Activated T-cell treated with anti-CD3 and anti-CD28 coated beads for 48 hours (primary cell): ENCODE measurements around the gene NECAP2.

ENCODE experiments used
- DNase-seq: peaks from one replicate; pipeline ENCODE4 v3.0.0-alpha.2; 2020; ENCODE audit warnings: low read depth

The NECAP2 gene

GRCh38 chr1:16440470-16441281, at the start of gene NECAP2:
Gene NECAP2, plus strand, starts transcription at chr1:16440724. Its CDS starts 38 bp downstream, at chr1:16440762.
- peak; percentile 94 for DNase-seq

DNA sequence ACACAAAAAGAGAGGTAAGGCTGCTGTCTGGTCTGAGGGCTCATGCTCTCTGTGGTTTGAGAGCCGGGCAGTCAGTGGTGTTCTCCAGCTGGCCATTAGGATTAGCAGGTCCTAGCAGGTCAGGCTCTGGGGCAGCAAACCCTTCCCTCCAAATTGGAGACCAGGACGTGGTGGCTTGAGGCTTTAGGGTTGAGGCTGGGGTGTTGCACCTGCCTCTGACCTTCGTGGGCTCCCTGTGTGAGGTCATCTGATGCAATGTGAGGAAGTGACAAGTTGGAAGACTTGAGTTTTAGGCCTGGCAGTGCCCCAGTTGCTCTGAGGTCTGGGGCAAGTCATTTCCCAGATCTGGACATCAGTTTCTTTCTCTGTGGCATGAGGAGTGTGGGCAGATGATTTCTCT, 49.1 kb upstream of the NECAP2 start:
- DNase-seq: no peak

GRCh38 chr1:16392740-16393569, 47.6 kb upstream of the NECAP2 start:
- no peak for DNase-seq

DNA sequence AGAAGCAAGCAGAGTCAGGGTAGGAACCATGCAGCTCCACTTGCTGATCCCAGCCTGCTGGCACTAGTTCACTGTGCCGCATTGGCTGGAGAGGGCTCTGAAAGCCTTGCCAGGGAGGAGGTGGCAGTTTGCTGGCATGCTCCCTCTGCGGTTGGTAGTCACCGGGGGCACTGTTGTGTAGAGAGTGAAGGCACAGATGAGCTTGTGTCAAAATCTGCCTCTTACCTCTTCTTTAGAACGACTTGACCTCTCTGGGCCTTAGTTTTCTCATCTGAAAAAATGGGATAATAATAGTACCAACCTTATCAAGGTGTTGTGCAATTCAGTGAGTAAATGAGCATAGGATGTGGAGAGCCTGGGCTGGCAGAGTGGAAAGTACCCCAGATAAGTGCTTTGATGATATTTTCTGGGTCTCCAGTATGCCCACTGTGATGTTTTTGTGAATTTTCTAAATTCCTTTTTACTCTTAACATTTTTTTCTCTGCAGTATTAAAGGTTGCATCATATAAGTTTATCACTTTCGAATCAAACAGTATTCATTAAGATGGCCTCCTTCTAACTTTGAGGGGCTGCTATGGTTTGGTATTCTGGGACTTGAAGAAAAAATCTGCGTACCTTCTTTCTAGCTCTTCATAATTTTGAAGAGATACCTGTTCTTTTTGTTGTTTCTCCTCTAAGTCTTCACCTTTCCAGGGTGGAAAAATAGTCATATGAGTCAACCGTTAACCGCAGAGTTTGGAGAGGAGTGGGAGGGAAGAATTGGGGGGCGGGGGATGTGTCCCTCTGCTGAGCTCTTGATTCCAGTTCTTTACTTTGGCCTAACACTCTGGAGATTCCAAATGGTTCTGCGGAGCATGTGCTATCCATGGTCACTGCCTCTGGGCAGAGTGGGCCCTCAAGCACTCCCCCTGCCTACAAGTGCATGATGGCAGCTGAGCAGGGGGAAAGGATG, 46.7 kb upstream of the NECAP2 start:
- no peak for DNase-seq

DNA sequence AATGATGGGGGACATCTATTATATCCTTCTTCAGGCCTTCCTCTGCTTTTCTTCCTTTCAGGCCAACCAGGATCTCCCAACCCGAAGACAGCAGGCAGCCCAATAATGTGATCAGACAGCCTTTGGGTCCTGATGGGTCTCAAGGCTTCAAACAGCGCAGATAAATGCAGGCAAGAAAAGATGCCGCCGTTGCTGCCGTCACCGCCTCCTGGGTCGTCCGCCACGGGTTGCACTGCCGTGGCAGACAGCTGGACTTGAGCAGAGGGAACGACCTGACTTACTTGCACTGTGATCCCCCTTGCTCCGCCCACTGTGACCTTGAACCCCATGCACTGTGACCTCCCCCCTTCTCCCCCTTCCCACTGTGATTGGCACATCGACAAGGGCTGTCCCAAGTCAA, 45.5 kb upstream of the NECAP2 start:
- no peak for DNase-seq

DNA sequence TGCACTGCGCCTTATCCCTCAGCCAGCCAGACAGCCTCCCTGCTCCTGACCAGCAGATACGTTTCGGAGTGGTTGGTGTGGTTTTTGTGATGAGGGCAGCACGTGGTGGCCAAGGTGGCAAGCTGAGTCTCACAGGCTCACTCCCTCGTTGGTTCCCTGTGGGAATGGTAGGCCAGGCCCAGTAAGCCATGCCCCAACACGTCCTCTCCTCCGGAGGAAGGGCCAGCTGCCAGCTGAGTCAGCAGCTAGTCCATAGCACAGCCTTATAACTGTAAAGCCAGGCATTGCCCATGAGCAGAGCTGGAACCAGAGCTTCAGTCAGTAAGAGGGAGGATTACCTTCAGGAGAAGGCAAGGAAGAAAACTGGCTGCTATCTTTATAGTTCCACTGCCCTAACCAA, 43.9 kb upstream of the NECAP2 start:
- no peak for DNase-seq

DNA sequence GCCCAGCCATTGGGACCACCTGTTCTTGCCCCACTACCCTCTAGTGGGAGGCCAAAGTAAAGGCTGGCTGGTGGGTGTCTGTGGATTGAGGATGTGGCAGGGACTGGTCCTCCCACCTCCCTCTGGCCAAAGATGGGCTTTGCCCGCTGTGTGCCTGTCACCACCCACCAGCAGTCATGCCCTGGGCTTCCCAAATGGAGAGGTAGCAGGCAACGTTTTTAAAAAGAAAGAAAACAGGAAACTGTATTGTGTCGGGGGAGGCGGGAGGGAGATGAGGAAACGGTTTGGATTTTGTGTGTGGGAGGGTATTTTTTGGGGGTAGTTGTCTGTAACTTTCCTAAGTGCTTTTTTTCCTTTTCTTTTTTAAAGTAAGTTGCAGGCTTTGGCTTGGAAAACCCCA, 43.4 kb upstream of the NECAP2 start:
- no peak for DNase-seq

- DNase-seq: no peak
Measured at GRCh38 chr1:16398371-16398953, 42.1 kb upstream of the NECAP2 start.

DNA sequence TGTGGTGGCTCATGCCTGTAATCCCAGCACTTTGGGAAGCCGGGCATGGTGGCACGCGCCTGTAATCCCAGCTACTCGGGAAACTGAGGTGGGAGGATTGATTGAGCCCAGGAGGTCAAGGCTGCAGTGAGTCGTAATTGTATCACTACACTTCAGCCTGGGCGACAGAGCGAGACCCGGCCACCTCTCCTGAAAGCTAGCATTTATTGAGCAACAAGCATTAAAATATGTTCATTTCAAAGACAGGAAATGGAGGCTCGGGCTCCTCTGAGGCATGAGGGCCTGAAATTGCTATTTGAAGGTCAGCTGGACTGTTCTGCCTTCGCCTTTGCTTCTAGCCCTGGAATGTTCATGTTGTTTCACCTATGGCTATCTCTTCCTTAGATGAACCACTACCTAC, 37.8 kb upstream of the NECAP2 start:
- no peak for DNase-seq

DNA sequence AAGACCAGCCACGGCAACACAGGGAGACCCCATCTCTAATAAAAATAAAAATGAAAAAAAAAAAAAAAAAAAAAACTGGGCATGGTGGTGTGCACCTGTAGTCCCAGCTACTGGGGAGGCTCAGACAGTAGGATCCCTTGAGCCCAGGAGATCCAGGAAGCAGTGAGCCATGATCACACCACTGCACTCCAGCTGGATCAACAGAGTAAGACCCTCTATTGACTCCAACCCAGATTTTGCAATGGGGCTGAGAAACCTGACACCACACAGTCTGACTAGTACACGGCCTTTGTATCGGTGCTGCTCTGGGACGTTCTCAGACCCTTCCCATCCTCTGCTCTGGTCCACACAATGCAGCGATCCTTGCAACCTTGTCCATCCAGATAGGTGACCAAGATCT, 35.1 kb upstream of the NECAP2 start:
- DNase-seq: no peak

DNA sequence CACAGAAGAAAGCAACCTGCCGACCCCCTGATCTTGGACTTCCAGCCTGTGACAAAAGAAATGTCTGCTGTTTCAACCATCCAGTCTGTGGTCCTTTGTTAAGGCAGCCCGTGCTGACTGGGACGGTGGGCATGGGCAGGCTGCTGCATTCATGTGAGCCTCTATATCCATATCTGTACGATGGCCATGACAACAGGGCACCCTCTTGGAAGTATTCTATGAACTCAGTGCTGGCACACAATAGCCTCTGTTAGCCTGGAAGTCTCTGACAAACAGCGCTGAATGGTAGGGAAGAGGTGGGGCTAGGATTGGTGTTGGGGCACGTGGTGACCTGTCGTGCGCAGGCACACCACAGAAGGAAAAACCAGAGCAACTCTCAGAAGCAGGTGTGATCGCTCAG, 33.7 kb upstream of the NECAP2 start:
- DNase-seq: no peak

GRCh38 chr1:16409536-16410152, 30.9 kb upstream of the NECAP2 start:
- no peak for DNase-seq

GRCh38 chr1:16410803-16411202, 29.7 kb upstream of the NECAP2 start:
- no peak for DNase-seq

GRCh38 chr1:16413191-16413590, 27.3 kb upstream of the NECAP2 start:
- DNase-seq: no peak

GRCh38 chr1:16418823-16419425, 21.6 kb upstream of the NECAP2 start:
- DNase-seq: no peak

DNA sequence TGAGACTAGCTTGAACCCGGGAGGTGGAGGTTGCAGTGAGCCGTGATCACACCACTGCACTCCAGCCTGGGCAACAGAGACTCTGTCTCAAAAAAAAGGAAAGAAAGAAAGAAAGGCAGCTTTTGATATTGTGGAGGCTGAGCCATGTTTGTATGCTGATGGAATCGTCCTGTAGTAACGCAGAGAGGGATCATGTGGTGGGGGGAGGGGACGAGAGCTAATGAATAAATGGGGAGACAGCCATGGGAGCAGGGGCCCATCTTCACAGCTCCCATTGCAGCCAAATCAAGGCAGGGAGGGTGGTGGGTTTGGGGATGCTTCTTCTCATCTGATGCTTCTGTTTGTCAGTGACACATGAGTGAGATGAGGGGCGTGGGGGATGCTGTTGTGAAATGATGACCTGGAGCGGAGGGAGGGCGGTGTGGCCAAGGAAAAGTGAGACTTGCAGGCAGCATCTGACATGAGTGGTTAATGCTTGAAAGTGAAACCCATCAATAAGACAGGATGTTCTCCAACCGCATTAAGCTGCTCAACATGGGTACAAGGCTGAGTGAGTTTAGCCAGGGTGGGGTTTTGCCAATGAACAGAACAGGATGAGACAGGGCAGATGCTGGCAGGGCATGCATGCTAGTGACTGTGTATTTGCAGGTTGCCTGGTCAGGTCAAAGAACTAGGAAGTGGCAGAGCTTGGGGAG, 20.0 kb upstream of the NECAP2 start:
- peak; percentile 65 for DNase-seq

DNA sequence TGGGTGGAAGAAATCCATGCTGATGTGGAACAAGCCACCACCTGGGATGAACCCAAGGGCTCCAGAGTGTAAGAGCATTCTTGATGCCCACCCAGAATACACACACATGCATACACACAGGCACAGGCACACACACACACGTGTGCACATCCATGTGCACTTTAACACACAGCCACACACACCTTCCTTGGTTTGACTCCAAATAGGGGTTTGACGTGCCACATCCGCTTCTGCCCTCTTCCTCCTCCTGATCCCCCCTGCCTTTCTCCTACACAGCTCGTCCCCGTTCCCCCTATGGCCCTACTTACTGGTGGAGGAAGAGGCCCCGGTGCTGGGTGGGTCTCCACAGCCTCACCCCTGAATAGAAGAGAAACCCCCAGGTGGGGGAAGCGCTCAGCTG, 19.3 kb upstream of the NECAP2 start:
- DNase-seq: no peak

- no peak for DNase-seq
Measured at GRCh38 chr1:16422041-16422440, 18.5 kb upstream of the NECAP2 start.

- no peak for DNase-seq
Measured at GRCh38 chr1:16425125-16426025, 15.1 kb upstream of the NECAP2 start.
